ENCODE data around the gene CACNB2. TPM values are rescaled to one million over a fixed set of nuclear protein-coding genes. Genes with fewer than 3 reads are reported as not detected.

Gene CACNB2
- total RNA-seq, 1 experiment from 2014 or later = not detected

DNA sequence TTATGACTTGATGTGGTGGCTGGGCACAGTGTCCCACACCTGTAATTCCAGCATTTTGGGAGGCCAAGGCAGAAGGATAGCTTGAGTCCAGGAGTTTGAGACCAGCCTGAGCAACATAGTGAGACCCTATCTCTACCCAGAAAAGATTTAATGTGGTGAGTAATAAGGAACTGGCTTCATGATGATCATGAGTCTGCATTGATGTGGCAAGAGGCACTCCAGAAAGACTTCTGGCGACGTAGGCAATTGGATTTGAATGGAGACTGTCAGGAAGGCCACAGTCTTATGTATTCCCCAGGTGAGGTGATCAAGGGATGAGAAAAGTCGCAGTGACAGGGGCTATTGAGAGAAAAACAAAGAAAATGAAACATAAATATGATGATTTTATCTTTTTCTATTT, 138.0 kb downstream of the CACNB2 start:
- Histone ChIP-seq H3K27me3 (ENCODE audit: control insufficient read depth, insufficient read depth, low read length) (no peaks in the 10 kb centered on the region; the same call in 1 of the 2 replicates), H3K4me3 (ENCODE audit: low read depth in 2 of 2, low read length in 2 of 2) (no peak overlapping the region), H3K9me3 (ENCODE audit: control insufficient read depth, insufficient read depth, low read depth, low read length) (no peaks in the 10 kb centered on the region), H3K36me3 (ENCODE audit: control insufficient read depth, insufficient read depth, low read length) (no peaks in the 10 kb centered on the region), H3K4me1 (ENCODE audit: control insufficient read depth, insufficient read depth, low read length) (no peaks in the 10 kb centered on the region), H3K27ac (ENCODE audit: low read length) (no peak overlapping the region)
- BruUV-seq (replicated peaks) = no TSS peak
- ATAC-seq (no peak), DNase-seq (ENCODE audit: low read depth, low spot score) (no peak)
- in situ Hi-C loops (cut with HindIII; ENCODE audit: low pct_unique_long_range_greater_than_20kb, low sequenced_read_pairs) = no loop called here
- TF ChIP-seq, protein P1, sequence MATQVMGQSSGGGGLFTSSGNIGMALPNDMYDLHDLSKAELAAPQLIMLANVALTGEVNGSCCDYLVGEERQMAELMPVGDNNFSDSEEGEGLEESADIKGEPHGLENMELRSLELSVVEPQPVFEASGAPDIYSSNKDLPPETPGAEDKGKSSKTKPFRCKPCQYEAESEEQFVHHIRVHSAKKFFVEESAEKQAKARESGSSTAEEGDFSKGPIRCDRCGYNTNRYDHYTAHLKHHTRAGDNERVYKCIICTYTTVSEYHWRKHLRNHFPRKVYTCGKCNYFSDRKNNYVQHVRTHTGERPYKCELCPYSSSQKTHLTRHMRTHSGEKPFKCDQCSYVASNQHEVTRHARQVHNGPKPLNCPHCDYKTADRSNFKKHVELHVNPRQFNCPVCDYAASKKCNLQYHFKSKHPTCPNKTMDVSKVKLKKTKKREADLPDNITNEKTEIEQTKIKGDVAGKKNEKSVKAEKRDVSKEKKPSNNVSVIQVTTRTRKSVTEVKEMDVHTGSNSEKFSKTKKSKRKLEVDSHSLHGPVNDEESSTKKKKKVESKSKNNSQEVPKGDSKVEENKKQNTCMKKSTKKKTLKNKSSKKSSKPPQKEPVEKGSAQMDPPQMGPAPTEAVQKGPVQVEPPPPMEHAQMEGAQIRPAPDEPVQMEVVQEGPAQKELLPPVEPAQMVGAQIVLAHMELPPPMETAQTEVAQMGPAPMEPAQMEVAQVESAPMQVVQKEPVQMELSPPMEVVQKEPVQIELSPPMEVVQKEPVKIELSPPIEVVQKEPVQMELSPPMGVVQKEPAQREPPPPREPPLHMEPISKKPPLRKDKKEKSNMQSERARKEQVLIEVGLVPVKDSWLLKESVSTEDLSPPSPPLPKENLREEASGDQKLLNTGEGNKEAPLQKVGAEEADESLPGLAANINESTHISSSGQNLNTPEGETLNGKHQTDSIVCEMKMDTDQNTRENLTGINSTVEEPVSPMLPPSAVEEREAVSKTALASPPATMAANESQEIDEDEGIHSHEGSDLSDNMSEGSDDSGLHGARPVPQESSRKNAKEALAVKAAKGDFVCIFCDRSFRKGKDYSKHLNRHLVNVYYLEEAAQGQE (IDR thresholded peaks at IDR 0.05; ENCODE audit: insufficient read depth in 1 of 2, low read depth in 2 of 2, low read length in 1 of 2) = no peak
- TF ChIP-seq, protein P2, sequence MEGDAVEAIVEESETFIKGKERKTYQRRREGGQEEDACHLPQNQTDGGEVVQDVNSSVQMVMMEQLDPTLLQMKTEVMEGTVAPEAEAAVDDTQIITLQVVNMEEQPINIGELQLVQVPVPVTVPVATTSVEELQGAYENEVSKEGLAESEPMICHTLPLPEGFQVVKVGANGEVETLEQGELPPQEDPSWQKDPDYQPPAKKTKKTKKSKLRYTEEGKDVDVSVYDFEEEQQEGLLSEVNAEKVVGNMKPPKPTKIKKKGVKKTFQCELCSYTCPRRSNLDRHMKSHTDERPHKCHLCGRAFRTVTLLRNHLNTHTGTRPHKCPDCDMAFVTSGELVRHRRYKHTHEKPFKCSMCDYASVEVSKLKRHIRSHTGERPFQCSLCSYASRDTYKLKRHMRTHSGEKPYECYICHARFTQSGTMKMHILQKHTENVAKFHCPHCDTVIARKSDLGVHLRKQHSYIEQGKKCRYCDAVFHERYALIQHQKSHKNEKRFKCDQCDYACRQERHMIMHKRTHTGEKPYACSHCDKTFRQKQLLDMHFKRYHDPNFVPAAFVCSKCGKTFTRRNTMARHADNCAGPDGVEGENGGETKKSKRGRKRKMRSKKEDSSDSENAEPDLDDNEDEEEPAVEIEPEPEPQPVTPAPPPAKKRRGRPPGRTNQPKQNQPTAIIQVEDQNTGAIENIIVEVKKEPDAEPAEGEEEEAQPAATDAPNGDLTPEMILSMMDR (IDR thresholded peaks at IDR 0.05) = no peak
- TF ChIP-seq TCF7L2 (IDR thresholded peaks at IDR 0.05; ENCODE audit: low read depth, low read length) (no peak), POLR2AphosphoS5 (IDR thresholded peaks at IDR 0.05; ENCODE audit: low read depth, low read length) (no peak), SIN3A (IDR thresholded peaks at IDR 0.05; ENCODE audit: borderline replicate concordance, insufficient read depth, low read depth, low read length) (no peak)
- ChIA-PET POLR2A (no interaction called here), CTCF (no interaction called here)
- intact Hi-C loops (cut with micrococcal nuclease; ENCODE audit: unreplicated experiment) = no loop called here

DNA sequence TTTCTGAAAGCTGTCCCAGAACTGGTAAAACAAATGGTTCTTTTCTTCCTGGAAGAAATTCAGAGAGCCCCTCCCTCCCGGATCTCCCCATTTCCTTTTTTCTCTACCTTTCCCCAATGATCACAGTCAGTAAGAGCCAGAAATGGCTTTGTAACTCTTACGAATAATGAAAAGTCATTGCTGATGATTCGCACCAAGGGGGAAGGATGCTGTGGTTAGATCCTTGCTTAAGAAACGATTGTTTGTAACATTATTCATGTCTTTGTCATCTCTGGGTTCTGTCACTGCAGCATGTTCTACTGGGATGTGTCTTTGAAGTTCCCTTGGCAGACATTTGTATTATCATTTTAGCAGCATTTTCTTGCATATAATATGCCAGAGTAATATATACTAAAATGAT, 138.9 kb downstream of the CACNB2 start:
- Histone ChIP-seq H3K36me3 (ENCODE audit: control insufficient read depth, insufficient read depth, low read length) (no peaks in the 10 kb centered on the region), H3K27me3 (ENCODE audit: control insufficient read depth, insufficient read depth, low read length) (no peaks in the 10 kb centered on the region), H3K4me1 (ENCODE audit: control insufficient read depth, insufficient read depth, low read length) (no peaks in the 10 kb centered on the region), H3K9me3 (ENCODE audit: control insufficient read depth, insufficient read depth, low read depth, low read length) (no peaks in the 10 kb centered on the region), H3K4me3 (ENCODE audit: low read depth in 2 of 2, low read length in 2 of 2) (no peak overlapping the region), H3K27ac (ENCODE audit: low read length) (no peak overlapping the region)
- CTCF ChIA-PET = no interaction called here
- no peak for ATAC-seq
- no peak for DNase-seq (ENCODE audit: low read depth, low spot score)
- POLR2A ChIA-PET = no interaction called here
- TF ChIP-seq, protein P2 (IDR thresholded peaks at IDR 0.05) = no peak
- no peak for TF ChIP-seq POLR2AphosphoS5 (IDR thresholded peaks at IDR 0.05; ENCODE audit: low read depth, low read length)
- TF ChIP-seq, protein P1 (IDR thresholded peaks at IDR 0.05; ENCODE audit: insufficient read depth in 1 of 2, low read depth in 2 of 2, low read length in 1 of 2) = no peak
- no TSS peak for BruUV-seq (replicated peaks)
- in situ Hi-C loops (cut with HindIII; ENCODE audit: low pct_unique_long_range_greater_than_20kb, low sequenced_read_pairs) = no loop called here
- intact Hi-C loops (cut with micrococcal nuclease; ENCODE audit: unreplicated experiment) = no loop called here

All from Panc1 (cell line).